K562 (cell line): ENCODE results near the gene TRIM14. TPM values are rescaled to one million over a fixed set of nuclear protein-coding genes. Genes with fewer than 3 reads are reported as not detected.

ENCODE experiments used
- ATAC-seq: fragments of 200-7000 bp; cut with Tn5 transposase; 3 replicates; pipeline ENCODE4 v1.9.1; 2020; ENCODE audit warnings: moderate library complexity
- BruUV-seq: library from RNA; stranded (reverse); fragments of 400-500 nt; replicated peaks from 2 replicates; lab custom pipeline; 2021; lab: Mats Ljungman, UMichigan
- CTCF ChIA-PET: fragments of 300-600 bp; formaldehyde crosslinking; extraction: SDS; loops from one replicate; lab custom pipeline; 2021; ENCODE audit warnings: low intra/inter-chr PET ratio; lab: Yijun Ruan, JAX
- POLR2A ChIA-PET: fragments of 300-600, 350-650 bp; sonication (Branson Sonifier 250); formaldehyde crosslinking; extraction: SDS; loops from one replicate; lab custom pipeline; 2021; ENCODE audit warnings: antibody characterized with exemption, inconsistent platforms; lab: Yijun Ruan, JAX
- DNase-seq, 4 experiments: peaks; one replicate each; pipeline versions ENCODE4 v3.0.0 to v3.0.0-alpha.2; 2011 to 2018; ENCODE audit warnings: low spot score in 3 of 4, mixed read lengths in 3 of 4; ENCODE audit errors: extremely low read depth in 1 of 4
- FAIRE-seq: peaks from 2 replicates; lab custom pipeline; 2011; peaks lifted over from hg19 to GRCh38; lab: Jason Lieb, UNC
- H2AFZ ChIP-seq: 2 replicates; pipeline ENCODE4 v1.6.0; 2011; ENCODE audit warnings: low read depth, low read length, control low read depth, inconsistent platforms
- H3K27ac ChIP-seq: fragments of 200-600 bp; 3 replicates; pipeline ENCODE4 v1.8.0; 2011; ENCODE audit warnings: low read depth, mild to moderate bottlenecking, control low read depth, inconsistent platforms, low read length, moderate library complexity, mixed read lengths; ENCODE audit errors: extremely low read depth
- H3K27me3 ChIP-seq, 2 experiments: fragments of 300-600 bp in 1 of 2; 2 replicates in 1 of 2; 3 replicates in 1 of 2; pipeline versions ENCODE4 v1.6.0 to v1.8.0; 2011; ENCODE audit warnings: inconsistent platforms in 2 of 2, low read length in 2 of 2, mild to moderate bottlenecking in 1 of 2, mixed read lengths in 1 of 2, moderate library complexity in 1 of 2; ENCODE audit not compliant: control insufficient read depth in 2 of 2, insufficient read depth in 2 of 2
- H3K36me3 ChIP-seq: fragments of 300-600 bp; 3 replicates; pipeline ENCODE4 v1.8.0; 2011; ENCODE audit warnings: mild to moderate bottlenecking, low read length, inconsistent platforms; ENCODE audit not compliant: control insufficient read depth, insufficient read depth
- H3K4me1 ChIP-seq, 2 experiments: fragments of 200-600 bp in 1 of 2; replicated peaks in 1 of 2; 2 replicates in 1 of 2; 3 replicates in 1 of 2; pipeline versions ENCODE4 v1.5.1 to v1.8.0; 2011; ENCODE audit warnings: inconsistent platforms in 2 of 2, low read length in 2 of 2, mild to moderate bottlenecking in 1 of 2, mixed read lengths in 1 of 2, moderate library complexity in 1 of 2; ENCODE audit not compliant: control insufficient read depth in 2 of 2, insufficient read depth in 2 of 2
- H3K4me2 ChIP-seq: 2 replicates; pipeline ENCODE4 v1.6.1; 2011; ENCODE audit warnings: low read length, control low read depth, inconsistent platforms, mixed read lengths; ENCODE audit not compliant: insufficient read depth
- H3K4me3 ChIP-seq: fragments of 200-600 bp; sonication (generic), shearing (Covaris generic); 2 replicates; pipeline ENCODE4 v1.5.1; 2016; ENCODE audit warnings: control low read depth, inconsistent platforms
- H3K79me2 ChIP-seq: fragments of 200-600 bp; 3 replicates; pipeline ENCODE4 v1.8.0; 2011; ENCODE audit warnings: low read length, inconsistent platforms; ENCODE audit not compliant: control insufficient read depth, insufficient read depth
- H3K9ac ChIP-seq, 2 experiments: 2 replicates each; pipeline versions ENCODE4 v1.6.0 to v1.6.1; 2011; ENCODE audit warnings: low read depth in 2 of 2, low read length in 2 of 2, control low read depth in 1 of 2, inconsistent platforms in 1 of 2, mild to moderate bottlenecking in 1 of 2, mixed read lengths in 1 of 2; ENCODE audit not compliant: insufficient read depth in 1 of 2
- H3K9me1 ChIP-seq: one replicate; pipeline ENCODE4 v1.6.0; 2011; ENCODE audit warnings: inconsistent platforms, mild to moderate bottlenecking, low read length, moderate library complexity; ENCODE audit not compliant: control insufficient read depth, insufficient read depth
- H3K9me3 ChIP-seq: replicated peaks from 2 replicates; pipeline ENCODE4 v1.5.1; 2011; ENCODE audit warnings: low read depth, low read length, inconsistent platforms; ENCODE audit not compliant: control insufficient read depth, insufficient read depth
- H4K20me1 ChIP-seq: replicated peaks from 2 replicates; pipeline ENCODE4 v1.6.1; 2011; ENCODE audit warnings: low read length, inconsistent platforms, mixed read lengths; ENCODE audit not compliant: control insufficient read depth, insufficient read depth
- C11orf30 ChIP-seq: fragments of 450-650 bp; IDR thresholded peaks from 2 replicates; pipeline ENCODE4 v1.6.1; 2016; ENCODE audit warnings: low read depth, mild to moderate bottlenecking
- EHMT2 ChIP-seq: fragments of 450-650 bp; IDR thresholded peaks from 2 replicates; pipeline ENCODE4 v1.6.1; 2018; ENCODE audit warnings: antibody characterized with exemption
- EWSR1 ChIP-seq: fragments of 450-650 bp; IDR thresholded peaks from 2 replicates; pipeline ENCODE4 v1.6.1; 2018; ENCODE audit warnings: borderline replicate concordance, mild to moderate bottlenecking, low read depth, moderate library complexity; ENCODE audit not compliant: partially characterized antibody
- GABPA ChIP-seq: fragments of 200-800 bp; sonication (Bioruptor generic); conservative IDR thresholded peaks from 2 replicates; pipeline ENCODE4 v1.6.1; 2016; ENCODE audit warnings: low read depth, missing genetic modification characterization, missing compliant biosample characterization
- JUN ChIP-seq, 2 experiments: sonication (generic) in 1 of 2; formaldehyde crosslinking in 1 of 2; IDR thresholded peaks; 2 replicates each; pipeline versions ENCODE4 v1.6.1 to v1.8.0; 2012 to 2022; ENCODE audit warnings: borderline replicate concordance in 2 of 2, mild to moderate bottlenecking in 2 of 2, improper control_type of control experiment in 1 of 2, low read depth in 1 of 2, low read length in 1 of 2, missing genetic modification reagents in 1 of 2
- MCM5 ChIP-seq: fragments of 450-650 bp; IDR thresholded peaks from 2 replicates; pipeline ENCODE4 v1.6.1; 2016; ENCODE audit warnings: low read depth
- NFE2 ChIP-seq: IDR thresholded peaks from 2 replicates; pipeline ENCODE4 v1.6.1; 2014; ENCODE audit warnings: antibody characterized with exemption, low read depth
- NFIC ChIP-seq: fragments of 450-650 bp; IDR thresholded peaks from 2 replicates; pipeline ENCODE4 v1.6.1; 2017; ENCODE audit warnings: mild to moderate bottlenecking, inconsistent platforms
- SNIP1 ChIP-seq: fragments of 450-650 bp; IDR thresholded peaks from 2 replicates; pipeline ENCODE4 v1.7.1; 2017; ENCODE audit warnings: low read depth, mild to moderate bottlenecking
- SNRNP70 ChIP-seq: fragments of 200-400 bp; formaldehyde crosslinking; optimal IDR thresholded peaks from 2 replicates; pipeline ENCODE3; 2017; ENCODE audit warnings: low read depth, low read length
- SREBF2 ChIP-seq: sonication (generic); formaldehyde crosslinking; IDR thresholded peaks from 2 replicates; pipeline ENCODE4 v1.4.0; 2020; ENCODE audit warnings: mild to moderate bottlenecking, missing genetic modification reagents
- TAF7 ChIP-seq: fragments of 450-650 bp; IDR thresholded peaks from 2 replicates; pipeline ENCODE4 v1.6.1; 2016; ENCODE audit warnings: missing genetic modification characterization, missing compliant biosample characterization
- TAL1 ChIP-seq: fragments of 450-650 bp; IDR thresholded peaks from 2 replicates; pipeline ENCODE4 v1.6.1; 2016; ENCODE audit warnings: mild to moderate bottlenecking
- ZFP30 ChIP-seq: fragments of 250-450 bp; sonication (Bioruptor Pico); IDR thresholded peaks from 2 replicates; pipeline ENCODE4 v1.8.0; 2022; ENCODE audit warnings: moderate library complexity, mild to moderate bottlenecking, inconsistent platforms, borderline replicate concordance
- ZNF79 ChIP-seq: fragments of 250-450 bp; sonication (Bioruptor Pico); IDR thresholded peaks from 2 replicates; pipeline ENCODE4 v1.4.0; 2020; ENCODE audit warnings: low read depth, mild to moderate bottlenecking, moderate library complexity
- WGBS: fragments of 100-300 bp; shearing (Covaris generic); methylation state at CpG from one replicate; pipeline ENCODE4 v1.1.6; 2016; ENCODE audit warnings: low coverage, mixed read lengths; ENCODE audit not compliant: insufficient coverage; ENCODE audit errors: missing lambda C conversion rate; 5-methylcytosine and 5-hydroxymethylcytosine counted together
- in situ Hi-C: fragments of 300-500 bp; cut with MboI; formaldehyde crosslinking; loops from 4 replicates; pipeline ENCODE4 v1.15.0; 2018; ENCODE audit warnings: inconsistent platforms, mixed read lengths
- intact Hi-C: fragments of 100-400 bp; cut with micrococcal nuclease; formaldehyde crosslinking; loops from 2 replicates; pipeline ENCODE4 v1.14.2; 2022
- polyA plus RNA-seq, 8 experiments: library from polyadenylated mRNA; depleted of rRNA in 4 of 8; stranded (reverse) in 5 of 8; unstranded in 3 of 8; fragments of >200 nt; fragmentation: Nextera tagmentation in 2 of 8; fragmentation: Illumina TruSeq in 1 of 8; extraction: Ambion mirVana in 2 of 8; extraction: Trizol in 1 of 8; gene quantifications; 2 replicates each; pipeline versions ENCODE4 v1.2.1 to v1.2.3, GENCODE V29; 2011 to 2014; ENCODE audit warnings: inconsistent platforms in 1 of 8, missing spikeins in 1 of 8
- total RNA-seq, 7 experiments: library from RNA; depleted of rRNA in 6 of 7; stranded (reverse); fragments of >200 nt in 6 of 7; fragmentation: Illumina TruSeq in 2 of 7; extraction: Trizol in 2 of 7; gene quantifications; 2 replicates each; pipeline versions ENCODE4 v1.2.1 to v1.2.3, GENCODE V29; 2011 to 2021; ENCODE audit warnings: low replicate concordance in 1 of 7
- TF ChIP-seq, protein P1 (sequence below): IDR thresholded peaks from 3 replicates; pipeline ENCODE4 v1.6.1; 2011; ENCODE audit warnings: borderline replicate concordance, mild to moderate bottlenecking; ENCODE audit not compliant: insufficient read length, insufficient read depth
- TF ChIP-seq, protein P2 (sequence below): fragments of 250-450 bp; sonication (Bioruptor Pico); IDR thresholded peaks from 2 replicates; pipeline ENCODE4 v1.4.0; 2020

The TRIM14 gene
- total and polyA plus RNA-seq, 9 of the 15 experiments (the other 6 are each of a cell fraction or from before 2014, with no cell fraction given), result 7.6 to 41.0 (median 17.9) TPM

DNA sequence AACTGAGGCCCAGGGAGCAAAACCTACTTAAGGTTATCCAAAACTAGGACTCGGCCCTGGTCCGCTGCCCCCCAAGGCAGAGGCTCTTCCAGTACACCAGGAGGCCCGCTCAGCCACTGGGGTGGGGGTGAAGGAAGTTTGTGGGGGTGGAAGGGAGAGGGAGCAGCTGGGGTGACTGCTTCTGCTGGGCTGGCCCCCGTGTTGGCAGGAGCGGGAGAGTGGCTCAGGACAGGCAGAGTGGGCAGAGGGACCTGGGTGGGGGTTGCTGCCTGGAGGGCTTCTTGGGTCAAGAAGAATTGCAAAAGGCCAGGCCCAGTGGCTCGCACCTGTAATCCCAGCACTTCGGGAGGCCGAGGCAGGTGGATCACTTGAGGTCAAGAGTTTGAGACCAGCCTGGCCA lies 8.2 kb upstream of the TRIM14 start:
- H3K27ac ChIP-seq, result no peak overlapping the region
- H2AFZ ChIP-seq, result no peak overlapping the region
- no peaks in the 10 kb centered on the region for H3K79me2 ChIP-seq
- WGBS, result 91% methylated on average over 7 of the region's 8 CpGs
- H3K4me2 ChIP-seq, result no peak overlapping the region
- intact Hi-C loops, result no loop called here
- no TSS peak for BruUV-seq
- ChIA-PET CTCF (no interaction called here), POLR2A (interaction anchor here (1.0 to 1.5 kb wide), 3 partner anchors 8 to 54 kb away, joined by 4 read pairs; partner anchors contain the start of gene TRIM14)
- TF ChIP-seq C11orf30 (no peak), GABPA (tag) (no peak), TAL1 (no peak), JUN (IDR thresholded peaks at IDR 0.05; ENCODE audit: borderline replicate concordance, low read depth, low read length) (no peak), JUN (CRISPR knock-in tag; IDR thresholded peaks at IDR 0.05; ENCODE audit: borderline replicate concordance) (no peak), TAF7 (tag) (no peak), NFIC (no peak), NFE2 (no peak), SREBF2 (CRISPR knock-in tag) (no peak), SNRNP70 (no peak), MCM5 (no peak), ZNF79 (CRISPR knock-in tag) (no peak), EWSR1 (no peak), EHMT2 (no peak), ZFP30 (no peak), SNIP1 (no peak)
- TF ChIP-seq, protein P1, sequence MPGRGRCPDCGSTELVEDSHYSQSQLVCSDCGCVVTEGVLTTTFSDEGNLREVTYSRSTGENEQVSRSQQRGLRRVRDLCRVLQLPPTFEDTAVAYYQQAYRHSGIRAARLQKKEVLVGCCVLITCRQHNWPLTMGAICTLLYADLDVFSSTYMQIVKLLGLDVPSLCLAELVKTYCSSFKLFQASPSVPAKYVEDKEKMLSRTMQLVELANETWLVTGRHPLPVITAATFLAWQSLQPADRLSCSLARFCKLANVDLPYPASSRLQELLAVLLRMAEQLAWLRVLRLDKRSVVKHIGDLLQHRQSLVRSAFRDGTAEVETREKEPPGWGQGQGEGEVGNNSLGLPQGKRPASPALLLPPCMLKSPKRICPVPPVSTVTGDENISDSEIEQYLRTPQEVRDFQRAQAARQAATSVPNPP, result no peak
- TF ChIP-seq, protein P2, sequence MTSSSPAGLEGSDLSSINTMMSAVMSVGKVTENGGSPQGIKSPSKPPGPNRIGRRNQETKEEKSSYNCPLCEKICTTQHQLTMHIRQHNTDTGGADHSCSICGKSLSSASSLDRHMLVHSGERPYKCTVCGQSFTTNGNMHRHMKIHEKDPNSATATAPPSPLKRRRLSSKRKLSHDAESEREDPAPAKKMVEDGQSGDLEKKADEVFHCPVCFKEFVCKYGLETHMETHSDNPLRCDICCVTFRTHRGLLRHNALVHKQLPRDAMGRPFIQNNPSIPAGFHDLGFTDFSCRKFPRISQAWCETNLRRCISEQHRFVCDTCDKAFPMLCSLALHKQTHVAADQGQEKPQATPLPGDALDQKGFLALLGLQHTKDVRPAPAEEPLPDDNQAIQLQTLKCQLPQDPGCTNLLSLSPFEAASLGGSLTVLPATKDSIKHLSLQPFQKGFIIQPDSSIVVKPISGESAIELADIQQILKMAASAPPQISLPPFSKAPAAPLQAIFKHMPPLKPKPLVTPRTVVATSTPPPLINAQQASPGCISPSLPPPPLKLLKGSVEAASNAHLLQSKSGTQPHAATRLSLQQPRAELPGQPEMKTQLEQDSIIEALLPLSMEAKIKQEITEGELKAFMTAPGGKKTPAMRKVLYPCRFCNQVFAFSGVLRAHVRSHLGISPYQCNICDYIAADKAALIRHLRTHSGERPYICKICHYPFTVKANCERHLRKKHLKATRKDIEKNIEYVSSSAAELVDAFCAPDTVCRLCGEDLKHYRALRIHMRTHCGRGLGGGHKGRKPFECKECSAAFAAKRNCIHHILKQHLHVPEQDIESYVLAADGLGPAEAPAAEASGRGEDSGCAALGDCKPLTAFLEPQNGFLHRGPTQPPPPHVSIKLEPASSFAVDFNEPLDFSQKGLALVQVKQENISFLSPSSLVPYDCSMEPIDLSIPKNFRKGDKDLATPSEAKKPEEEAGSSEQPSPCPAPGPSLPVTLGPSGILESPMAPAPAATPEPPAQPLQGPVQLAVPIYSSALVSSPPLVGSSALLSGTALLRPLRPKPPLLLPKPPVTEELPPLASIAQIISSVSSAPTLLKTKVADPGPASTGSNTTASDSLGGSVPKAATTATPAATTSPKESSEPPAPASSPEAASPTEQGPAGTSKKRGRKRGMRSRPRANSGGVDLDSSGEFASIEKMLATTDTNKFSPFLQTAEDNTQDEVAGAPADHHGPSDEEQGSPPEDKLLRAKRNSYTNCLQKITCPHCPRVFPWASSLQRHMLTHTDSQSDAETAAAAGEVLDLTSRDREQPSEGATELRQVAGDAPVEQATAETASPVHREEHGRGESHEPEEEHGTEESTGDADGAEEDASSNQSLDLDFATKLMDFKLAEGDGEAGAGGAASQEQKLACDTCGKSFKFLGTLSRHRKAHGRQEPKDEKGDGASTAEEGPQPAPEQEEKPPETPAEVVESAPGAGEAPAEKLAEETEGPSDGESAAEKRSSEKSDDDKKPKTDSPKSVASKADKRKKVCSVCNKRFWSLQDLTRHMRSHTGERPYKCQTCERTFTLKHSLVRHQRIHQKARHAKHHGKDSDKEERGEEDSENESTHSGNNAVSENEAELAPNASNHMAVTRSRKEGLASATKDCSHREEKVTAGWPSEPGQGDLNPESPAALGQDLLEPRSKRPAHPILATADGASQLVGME (CRISPR knock-in tag), result no peak
- in situ Hi-C loops, result no loop called here
- no peaks in the 10 kb centered on the region for H3K27me3 ChIP-seq
- no peak overlapping the region for H3K4me3 ChIP-seq
- no peak for DNase-seq
- no peaks in the 10 kb centered on the region for H4K20me1 ChIP-seq
- no peaks in the 10 kb centered on the region; a peak in 1 of 5 replicates for H3K4me1 ChIP-seq
- H3K9ac ChIP-seq, result no peak overlapping the region
- ATAC-seq, result no peak
- H3K9me3 ChIP-seq, result no peaks in the 10 kb centered on the region
- FAIRE-seq, result no peak
- no peaks in the 10 kb centered on the region for H3K9me1 ChIP-seq
- H3K36me3 ChIP-seq, result peaks cover 65% of the 10 kb centered on the region; the same call in 2 of the 3 replicates
